HG02852 (cell line): ENCODE results near the gene CNNM4.

ENCODE experiments used
- ATAC-seq: cut with Tn5 transposase; IDR thresholded peaks from one replicate; pipeline ENCODE4 v1.9.1; 2021; ENCODE audit warnings: mild to moderate bottlenecking, moderate library complexity; ENCODE audit not compliant: unreplicated experiment

CNNM4 gene

DNA sequence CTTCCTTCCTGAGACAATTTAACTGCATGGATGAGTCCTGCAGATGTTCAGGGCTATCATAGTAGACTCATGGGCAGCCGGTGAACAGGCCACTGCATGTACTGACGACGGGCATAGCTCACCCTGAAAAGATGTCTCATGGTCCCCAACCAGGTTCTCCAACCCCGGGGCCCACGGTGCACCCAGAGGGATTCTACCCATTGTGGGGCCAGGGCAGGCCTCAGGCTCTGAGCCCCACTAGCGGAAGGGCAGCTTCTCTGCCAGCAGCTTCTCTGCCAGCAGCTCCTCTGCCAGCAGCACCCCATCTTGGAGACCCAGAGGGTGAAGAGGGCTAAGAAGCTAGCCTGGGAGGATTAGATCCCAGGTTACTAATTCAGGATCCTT, 3.2 kb upstream of the CNNM4 start:
- no peak for ATAC-seq

DNA sequence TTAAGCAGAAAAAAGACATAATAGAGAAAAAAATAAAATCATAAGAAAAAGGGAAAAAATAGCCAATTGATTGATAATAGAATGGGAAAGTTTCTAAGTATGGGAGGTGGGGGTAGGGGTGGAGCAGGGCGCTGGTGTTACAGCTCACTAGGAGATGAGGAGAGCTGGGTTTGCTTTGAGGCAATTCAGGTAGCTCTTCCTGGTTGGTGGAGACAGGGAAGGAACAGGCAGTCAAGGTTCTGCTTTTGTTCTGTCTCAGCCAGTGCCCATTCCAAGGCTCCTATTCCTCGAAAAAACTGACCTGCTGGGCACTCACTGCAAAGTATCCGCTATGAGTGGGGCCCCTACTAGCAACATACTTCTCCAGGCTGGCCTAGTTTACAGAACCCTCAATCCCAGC, 1.7 kb upstream of the CNNM4 start:
- ATAC-seq = no peak

DNA sequence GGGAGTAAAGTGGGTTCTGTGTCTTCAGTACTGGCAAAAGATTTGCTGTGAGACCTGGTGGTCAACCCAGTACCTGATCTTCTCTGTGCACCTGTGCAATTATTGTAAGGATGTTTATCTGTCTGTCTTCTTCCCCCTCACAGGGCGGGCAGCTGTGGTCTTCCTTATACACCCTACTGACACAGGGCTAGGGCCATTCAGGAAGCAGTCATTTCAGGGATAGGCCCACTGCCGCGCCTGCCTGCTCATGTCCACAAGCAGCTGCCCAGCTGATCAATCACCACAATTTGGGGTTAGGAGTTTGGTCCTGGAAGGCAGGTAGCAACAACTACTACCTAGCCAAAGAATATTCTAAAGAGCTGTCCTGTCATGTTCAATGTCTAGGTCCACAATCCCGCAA, 1.2 kb upstream of the CNNM4 start:
- no peak for ATAC-seq

DNA sequence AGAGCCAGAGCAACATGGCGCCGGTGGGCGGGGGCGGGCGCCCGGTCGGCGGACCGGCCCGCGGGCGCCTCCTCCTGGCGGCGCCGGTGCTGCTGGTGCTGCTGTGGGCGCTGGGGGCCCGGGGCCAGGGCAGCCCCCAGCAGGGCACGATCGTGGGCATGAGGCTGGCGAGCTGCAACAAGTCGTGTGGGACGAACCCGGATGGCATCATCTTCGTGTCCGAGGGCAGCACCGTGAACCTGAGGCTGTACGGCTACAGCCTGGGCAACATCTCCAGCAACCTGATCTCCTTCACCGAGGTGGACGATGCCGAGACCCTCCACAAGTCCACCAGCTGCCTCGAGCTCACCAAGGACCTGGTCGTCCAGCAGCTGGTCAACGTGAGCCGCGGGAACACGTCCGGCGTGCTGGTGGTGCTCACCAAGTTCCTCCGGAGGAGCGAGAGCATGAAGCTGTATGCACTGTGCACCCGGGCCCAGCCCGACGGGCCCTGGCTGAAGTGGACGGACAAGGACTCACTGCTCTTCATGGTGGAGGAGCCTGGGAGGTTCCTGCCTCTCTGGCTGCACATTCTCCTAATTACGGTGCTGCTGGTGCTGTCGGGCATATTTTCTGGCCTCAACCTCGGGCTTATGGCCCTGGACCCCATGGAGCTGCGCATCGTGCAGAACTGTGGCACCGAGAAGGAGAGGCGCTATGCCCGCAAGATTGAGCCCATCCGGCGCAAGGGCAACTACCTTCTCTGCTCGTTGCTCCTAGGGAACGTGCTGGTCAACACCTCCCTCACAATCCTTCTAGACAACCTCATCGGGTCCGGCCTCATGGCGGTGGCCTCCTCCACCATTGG, 507 bp downstream of the CNNM4 start:
- peak; percentile 7 for ATAC-seq

DNA sequence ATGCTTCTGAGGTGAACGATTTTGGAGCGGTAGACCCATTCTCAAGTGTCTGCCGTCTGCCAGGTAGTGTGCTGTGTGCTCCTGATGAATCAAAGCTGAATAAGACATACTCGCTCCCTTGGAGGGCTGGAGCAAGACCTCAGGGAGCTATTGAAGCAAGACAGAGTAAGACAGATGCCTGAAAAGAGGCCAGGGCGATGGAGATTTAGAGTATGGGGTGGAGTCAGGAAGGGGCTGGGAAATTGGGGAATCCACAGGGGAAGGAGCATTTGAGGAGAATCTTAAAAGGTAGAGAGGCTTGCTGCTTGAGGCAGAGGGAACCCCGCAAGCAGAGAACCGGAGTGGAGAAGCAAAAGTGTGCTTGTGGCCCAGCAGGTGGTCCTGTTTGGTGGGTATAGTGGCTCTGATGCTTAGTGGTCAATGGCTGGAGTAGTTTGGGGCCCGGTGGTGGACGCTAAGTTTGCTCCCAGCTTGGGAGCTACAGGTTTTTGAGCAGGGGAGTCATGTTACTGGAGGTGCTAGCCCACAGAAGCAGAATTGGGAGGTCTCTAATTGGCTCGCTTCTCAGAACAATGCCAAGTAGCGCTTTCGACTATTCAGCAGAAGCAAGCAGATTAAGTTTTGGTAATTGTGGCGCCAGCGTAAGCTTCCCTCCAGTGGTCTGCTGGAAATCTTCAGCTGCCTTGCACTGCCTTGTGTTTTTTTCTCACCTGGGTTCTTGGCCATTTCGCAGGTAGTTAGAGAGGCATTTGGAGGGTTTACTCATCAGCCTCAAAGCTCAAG, 2.0 kb downstream of the CNNM4 start:
- no peak for ATAC-seq

DNA sequence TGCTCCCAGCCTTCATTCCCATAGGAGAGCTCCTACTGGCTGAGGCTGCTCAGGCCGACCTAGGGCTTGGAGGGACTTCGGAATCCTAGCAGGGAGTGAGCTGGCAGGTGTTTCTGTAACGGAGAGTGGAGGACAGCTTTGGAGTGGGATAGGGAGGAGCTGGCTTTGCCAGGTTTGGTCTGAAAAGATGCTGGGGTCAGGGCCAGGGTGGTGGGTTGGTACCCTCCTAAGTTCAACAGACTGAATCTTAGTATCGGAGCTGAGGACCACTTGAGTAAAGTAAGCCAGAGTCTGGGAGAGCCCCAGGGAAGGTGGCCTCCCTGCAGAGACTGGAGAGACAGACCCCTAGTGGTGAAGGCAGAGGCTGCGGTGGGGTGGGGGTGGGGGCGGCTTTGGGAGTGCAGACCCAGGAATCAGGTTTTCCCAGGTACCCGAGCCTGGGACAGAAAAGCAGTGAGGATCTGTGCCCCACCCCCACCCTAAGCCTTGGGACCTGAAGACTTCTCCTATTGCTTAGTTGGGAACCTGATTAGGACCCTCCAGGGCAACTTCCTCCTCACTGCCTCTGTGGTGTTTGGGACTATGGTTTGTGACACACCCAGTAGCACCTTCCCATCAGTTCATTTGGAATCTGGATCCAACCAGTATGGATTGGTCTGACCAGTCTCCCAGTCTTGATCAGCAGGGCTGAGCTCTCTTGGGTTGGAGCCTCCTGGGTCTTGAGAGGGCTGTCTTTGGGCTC, 3.0 kb downstream of the CNNM4 start:
- ATAC-seq = no peak

DNA sequence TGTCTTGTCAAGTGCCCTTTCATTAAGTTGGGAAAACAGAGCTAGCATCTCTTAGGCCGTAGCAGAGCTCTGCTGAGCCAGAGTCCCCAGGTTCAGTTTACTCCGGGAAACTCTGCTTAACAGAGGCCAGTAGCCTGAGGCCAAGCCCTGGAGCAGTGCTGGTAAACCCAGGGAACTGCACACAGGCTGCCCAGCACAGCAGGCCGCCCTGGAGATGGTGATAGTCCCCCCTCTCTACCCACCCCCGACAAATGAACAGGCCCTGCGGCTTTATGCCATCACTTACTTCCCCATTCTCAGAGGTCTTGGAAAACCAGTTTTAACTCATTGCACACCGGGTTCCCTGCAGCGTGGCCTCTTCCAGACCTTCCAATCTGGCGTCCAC, 3.5 kb downstream of the CNNM4 start:
- ATAC-seq = no peak

DNA sequence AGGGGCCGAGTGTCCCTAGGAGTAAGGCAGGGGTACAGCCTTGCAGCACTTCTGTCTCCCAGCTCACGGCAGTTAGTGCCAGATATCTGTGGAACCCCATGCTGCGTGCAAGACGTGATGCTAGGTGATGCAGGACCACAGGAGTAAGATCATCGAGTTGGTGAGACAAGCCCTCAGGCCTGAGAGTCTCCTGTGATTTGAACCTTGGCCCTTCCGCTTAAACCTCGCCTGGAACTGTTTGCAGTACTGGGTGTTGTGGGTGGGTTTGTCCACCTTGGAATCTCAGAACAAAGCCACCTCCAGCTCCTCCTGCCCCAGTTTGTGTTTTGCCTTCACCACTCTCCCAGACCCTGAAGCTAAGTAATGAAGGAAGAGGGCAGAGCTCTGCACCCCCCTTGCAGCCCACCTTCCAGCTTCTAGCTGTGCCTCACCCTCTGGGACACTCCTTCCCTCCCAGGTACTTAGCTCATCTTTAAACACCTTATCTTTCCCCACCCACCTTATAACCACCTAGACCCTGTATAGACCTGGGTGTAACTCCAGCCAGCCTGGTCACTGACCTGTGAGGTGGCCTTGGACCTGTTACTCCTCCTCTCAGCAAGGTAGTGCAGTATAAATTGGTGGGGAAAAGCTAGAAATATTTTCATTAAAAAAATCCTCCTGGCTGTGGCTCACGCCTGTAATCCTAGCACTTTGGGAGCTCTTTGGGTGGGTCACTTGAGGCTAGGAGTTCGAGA, 6.6 kb downstream of the CNNM4 start:
- no peak for ATAC-seq

DNA sequence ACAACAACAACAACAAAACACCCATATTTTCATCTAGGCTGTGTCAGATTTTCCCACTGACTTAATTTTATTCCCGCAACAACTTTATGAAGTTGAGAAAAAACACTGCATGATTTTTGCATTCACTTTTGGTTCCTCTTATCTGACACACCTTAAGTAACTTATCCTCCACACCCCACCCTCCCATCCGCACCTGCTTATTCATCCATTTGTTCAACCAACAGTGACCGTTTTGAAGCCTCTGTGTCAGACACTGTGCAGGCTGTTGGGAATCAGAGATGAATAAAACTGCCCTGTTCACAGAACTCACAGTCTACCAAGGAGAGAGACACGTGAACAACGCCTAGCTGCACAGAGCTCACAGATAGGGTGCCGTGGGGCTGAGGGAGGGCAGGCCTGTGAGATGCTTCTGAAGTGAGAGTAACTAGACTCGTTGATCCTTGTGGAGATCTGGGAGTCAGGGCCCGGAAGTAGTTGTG, 7.4 kb downstream of the CNNM4 start:
- no peak for ATAC-seq

DNA sequence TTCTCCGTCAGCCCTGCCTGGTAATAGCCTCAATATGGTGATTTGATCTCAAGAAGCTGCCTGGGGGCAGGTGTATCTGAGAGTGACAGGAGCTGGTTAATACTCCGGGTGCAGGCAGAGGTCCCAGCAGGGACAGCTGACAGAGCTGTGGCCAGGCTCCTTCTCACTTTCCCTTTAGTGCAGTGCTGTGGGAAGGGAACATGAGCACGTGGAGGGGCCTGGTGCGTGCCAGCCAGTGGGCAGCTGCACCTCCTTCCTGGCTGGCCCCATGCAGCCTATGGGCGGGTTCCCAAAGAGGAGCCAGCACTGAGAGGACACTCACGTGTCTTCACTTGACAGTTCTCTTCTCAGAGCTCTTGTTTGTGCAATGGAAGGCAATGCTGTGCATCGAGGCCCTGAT, 9.1 kb downstream of the CNNM4 start:
- no peak for ATAC-seq

DNA sequence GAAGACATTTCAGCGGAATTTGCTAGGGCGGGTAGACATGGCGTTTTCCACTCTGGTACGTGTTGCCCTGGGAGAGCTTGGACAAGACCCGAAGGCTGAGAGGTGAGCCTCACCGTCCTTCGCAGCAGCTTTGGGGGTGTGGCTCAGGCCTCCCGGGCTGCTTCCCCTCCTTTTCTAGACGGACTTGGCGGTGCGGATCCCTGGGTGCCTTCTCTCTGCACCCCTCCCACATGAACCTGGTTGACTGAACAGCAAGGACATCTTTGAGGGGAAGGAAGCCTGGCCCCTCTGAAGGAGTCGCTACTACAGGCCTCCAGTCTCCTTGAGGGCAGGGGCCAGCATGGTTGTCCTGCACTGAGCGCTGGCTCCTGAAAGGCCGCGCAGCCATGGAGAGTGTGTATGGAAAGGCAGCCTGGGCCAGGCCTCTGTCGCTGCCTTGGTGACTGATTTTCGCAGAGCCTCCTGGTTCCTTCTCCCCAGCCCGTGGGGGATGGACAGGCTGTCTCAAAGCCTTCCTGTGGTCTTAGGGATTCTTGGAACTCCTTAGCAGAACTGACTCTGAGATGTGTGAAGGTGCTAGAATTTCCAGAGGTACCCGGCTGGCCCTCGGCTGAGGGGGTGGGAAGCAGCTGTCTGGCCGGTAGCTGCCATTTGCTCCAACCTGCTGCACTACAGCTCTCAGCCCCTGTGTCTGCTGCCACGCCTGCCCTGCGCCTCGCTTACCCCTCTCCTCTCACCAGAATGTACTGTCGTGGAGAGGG, 9.9 kb downstream of the CNNM4 start:
- ATAC-seq = no peak

DNA sequence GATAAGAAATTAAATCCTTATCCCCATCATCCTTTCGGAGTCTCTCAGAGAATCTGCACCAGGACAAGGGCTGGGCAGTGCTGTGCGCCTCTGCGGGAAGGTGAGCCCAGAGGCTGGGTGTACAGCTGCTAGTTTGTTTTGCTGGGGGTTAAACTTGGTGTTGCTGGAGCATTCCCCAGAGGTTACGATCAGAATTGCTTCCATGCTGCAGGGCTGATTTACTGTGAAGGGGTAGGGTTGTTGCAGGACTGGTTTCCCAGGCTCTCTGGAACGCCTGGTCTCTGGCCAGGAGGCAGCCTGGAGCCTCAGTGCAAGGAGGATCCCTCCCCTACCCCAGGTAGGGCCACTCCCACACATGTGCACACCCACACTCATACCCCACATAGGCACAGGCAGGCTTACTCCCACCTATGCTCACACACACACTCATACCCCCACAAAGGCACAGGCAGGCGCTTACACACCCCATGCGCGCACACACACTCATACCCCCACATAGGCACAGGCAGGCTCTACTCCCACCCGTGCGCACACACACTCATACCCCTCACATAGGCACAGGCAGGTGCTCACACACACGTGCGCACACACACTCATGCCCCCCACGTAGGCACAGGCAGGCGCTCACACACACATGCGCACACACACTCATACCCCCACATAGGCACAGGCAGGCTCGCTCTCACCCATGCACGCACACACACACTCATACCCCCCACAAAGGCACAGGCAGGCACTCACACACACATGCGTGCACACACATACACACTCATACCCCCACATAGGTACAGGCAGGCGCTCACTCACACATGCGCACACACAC, 11.3 kb downstream of the CNNM4 start:
- ATAC-seq = no peak

DNA sequence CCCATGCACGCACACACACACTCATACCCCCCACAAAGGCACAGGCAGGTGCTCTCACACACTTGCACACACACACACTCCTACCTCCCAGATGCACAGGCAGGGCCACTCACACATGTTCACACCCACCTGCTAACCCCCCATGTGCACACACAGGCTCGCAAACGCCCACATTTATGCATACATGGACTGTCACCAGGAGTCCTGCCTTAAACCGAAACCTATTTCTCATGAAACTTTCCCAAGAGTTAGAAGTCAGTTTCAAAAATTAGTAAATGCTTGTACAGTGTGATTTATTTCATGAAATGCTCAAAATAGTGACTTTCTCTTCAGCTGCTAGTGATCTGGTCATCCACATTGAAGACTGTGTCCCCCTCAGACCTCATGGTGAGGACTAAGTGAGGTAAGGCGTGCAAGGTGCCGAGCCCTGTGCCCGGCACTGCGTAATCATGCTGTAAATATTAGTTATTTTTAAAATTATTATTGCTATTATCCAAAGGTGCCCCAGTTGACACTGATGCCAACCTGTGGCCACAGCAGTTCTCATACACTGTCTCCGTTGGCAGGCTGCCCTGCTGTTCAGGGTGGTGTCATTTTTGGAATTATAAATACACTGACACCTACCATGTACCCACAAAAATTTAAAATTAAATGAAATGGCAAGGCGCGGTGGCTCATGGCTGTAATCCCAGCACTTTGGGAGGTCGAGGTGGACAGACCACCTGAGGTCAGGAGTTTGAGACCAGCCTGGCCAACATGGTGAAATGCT, 12.4 kb downstream of the CNNM4 start:
- ATAC-seq = peak; percentile 47

DNA sequence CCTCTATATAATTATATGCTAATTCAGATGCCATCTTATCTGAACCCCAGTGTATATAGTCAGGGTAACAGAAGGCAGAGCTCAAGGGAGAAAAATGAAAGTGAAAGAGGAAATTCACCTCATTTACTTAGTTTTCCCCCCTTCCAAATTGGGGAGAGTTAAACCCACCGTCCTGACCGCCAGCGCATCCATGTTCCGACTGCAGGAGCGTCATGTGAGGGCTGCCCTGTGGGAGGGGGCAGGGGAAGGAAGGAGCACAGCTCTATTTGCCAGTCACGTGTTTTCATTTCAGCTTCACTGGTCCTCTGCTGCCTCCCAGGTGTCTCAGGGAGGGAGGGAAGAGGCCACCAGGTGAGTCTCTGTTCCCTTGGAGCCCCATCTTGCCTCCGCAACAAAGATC, 13.2 kb downstream of the CNNM4 start:
- no peak for ATAC-seq

DNA sequence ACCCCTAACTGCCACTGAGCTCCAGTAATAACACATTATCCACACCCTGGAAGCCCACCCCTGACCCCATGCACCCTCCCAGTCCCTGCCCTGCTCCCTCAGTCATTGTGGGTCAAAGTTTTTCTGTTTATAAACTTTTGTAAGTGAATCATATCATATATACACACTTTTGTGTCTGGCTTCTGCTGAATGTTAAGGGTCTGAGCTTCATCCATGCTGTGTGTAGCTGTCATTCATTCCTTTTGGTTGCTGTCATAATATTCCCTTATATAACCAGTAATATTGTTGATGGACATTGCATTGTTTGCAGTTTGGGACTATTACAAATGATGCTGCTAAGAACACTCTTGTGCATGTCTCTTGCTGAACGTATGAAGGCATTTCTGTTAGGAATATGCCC, 14.5 kb downstream of the CNNM4 start:
- no peak for ATAC-seq

DNA sequence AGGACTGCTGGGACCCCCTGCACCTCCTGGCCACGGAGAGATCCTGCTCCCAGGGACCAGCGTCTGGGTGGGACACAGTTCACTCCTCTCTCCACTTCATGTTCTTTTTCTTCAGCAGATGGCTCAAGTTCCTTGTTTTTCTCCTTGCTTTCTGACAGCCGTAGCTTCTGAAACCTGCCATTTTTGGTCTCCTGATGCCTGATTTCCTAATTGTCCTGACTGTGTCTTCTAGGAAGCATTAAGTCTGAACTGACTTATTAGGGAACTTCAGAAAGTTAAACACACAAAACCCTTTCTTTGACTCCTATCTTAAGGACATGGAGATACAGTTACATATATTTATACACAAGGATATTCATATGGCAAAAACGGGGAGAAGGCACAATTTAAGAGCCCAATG, 22.7 kb downstream of the CNNM4 start:
- no peak for ATAC-seq

DNA sequence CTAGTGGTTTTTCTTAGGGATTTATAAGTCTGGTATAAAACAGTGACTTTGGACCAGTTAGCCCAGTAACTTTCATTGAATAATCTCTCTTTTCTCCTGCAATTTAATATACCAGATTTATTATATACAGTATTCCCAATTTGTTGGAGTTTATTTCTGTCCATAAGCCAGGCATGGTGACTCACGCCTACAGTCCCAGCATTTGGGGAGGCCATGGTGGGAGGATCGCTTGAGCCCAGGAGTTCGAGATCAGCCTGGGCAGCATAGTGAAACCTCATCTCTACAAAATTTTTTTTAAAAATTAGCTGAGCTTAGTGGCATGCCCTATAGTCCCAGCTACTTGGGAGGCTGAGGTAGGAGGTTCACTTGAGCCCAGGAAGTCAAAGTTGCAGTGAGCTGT, 26.7 kb downstream of the CNNM4 start:
- ATAC-seq = no peak

DNA sequence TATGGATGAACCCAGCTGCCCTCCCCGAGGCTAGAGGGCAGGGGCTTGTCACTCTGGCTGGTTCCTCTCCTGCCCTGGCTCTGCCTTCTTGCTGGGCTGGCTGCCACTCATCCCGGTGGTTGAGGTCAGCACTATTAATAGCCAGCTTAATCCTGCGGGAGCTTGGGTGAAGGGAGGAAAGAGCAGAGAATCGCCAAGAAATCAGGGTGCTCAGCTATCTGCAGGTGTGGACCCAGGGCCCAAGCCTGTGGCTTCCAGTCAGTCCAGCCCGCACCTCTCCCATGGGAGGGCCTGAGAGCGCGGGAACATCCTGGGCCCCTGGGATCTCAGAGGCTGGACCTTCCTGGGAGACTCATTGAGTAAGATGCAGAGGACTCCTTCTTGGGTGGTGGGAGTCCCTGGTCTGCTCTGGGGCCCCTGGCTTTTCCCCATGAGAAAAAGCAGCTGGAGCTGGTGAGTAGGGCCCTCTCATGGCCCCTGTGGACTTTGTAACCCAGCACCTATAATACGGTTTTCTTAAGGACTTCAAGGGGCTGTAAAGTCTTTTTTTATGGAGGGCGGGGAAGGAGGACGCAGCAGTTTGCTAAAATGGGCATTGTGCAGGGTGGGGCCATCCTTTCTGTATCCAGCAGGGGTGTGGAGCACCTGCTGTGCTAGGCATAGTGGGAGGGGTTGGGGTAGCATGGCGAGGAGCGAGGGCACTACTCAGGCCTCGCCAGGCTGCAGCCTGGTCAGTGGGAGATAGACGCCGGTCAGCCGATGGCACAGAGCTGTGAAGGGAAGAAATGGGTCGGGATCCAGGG, 27.9 kb downstream of the CNNM4 start:
- no peak for ATAC-seq
